Liver (tissue), 9 donors: ENCODE data around the gene TSSK2. TPM values are rescaled to one million over a fixed set of nuclear protein-coding genes. Genes with fewer than 3 reads are reported as not detected.

Experiments
- DNase-seq: peaks from one replicate; pipeline ENCODE4 v3.0.0-alpha.2; 2017; ENCODE audit warnings: low spot score
- H3K27ac ChIP-seq, 2 donors: one replicate each; pipeline ENCODE4 v1.7.0; 2013; ENCODE audit warnings: inconsistent platforms in 2 of 2, low read length in 2 of 2, control low read depth in 1 of 2, low read depth in 1 of 2, mild to moderate bottlenecking in 1 of 2
- H3K27me3 ChIP-seq, 4 donors: one replicate each; pipeline versions ENCODE4 v1.6.1 to v1.7.0; 2013; ENCODE audit warnings: low read length in 3 of 4, inconsistent platforms in 1 of 4, mild to moderate bottlenecking in 1 of 4, moderate library complexity in 1 of 4; ENCODE audit not compliant: control insufficient read depth in 4 of 4, insufficient read depth in 4 of 4
- H3K36me3 ChIP-seq, 4 donors: one replicate each; pipeline versions ENCODE4 v1.6.1 to v1.7.0; 2013; ENCODE audit warnings: low read length in 3 of 4, mild to moderate bottlenecking in 3 of 4, low read depth in 1 of 4, moderate library complexity in 1 of 4; ENCODE audit not compliant: control insufficient read depth in 4 of 4, insufficient read depth in 3 of 4
- H3K4me1 ChIP-seq, 4 donors: one replicate each; pipeline versions ENCODE4 v1.6.1 to v1.7.0; 2013; ENCODE audit warnings: low read length in 3 of 4, mild to moderate bottlenecking in 3 of 4, moderate library complexity in 1 of 4; ENCODE audit not compliant: control insufficient read depth in 4 of 4, insufficient read depth in 4 of 4
- H3K4me3 ChIP-seq, 3 donors: one replicate each; pipeline versions ENCODE4 v1.6.1 to v1.7.0; 2013; ENCODE audit warnings: low read length in 3 of 3, control low read depth in 1 of 3, low read depth in 1 of 3, mild to moderate bottlenecking in 1 of 3
- H3K9ac ChIP-seq, 2 donors: one replicate each; pipeline ENCODE4 v1.7.0; 2013; ENCODE audit warnings: low read length in 2 of 2, mild to moderate bottlenecking in 2 of 2, moderate library complexity in 2 of 2, control low read depth in 1 of 2, low read depth in 1 of 2
- H3K9me3 ChIP-seq, 4 donors: one replicate each; pipeline versions ENCODE4 v1.6.1 to v1.7.0; 2013; ENCODE audit warnings: low read length in 3 of 4; ENCODE audit not compliant: control insufficient read depth in 4 of 4
- CTCF ChIP-seq: fragments of 150-350 bp; IDR thresholded peaks from 2 replicates; pipeline ENCODE4 v1.5.1; 2017; ENCODE audit warnings: improper control_type of control experiment, low read depth, low read length; ENCODE audit not compliant: missing input control
- EGR1 ChIP-seq, 2 donors: IDR thresholded peaks; 2 replicates each; pipeline ENCODE4 v1.6.1; 2016 to 2018; ENCODE audit warnings: antibody characterized with exemption in 2 of 2, low read depth in 2 of 2
- FOXA2 ChIP-seq: IDR thresholded peaks from 2 replicates; pipeline ENCODE4 v1.6.1; 2016; ENCODE audit warnings: antibody characterized with exemption
- GABPA ChIP-seq, 2 donors: IDR thresholded peaks in 1 of 2; conservative IDR thresholded peaks in 1 of 2; 2 replicates each; pipeline ENCODE4 v1.6.1; 2016; ENCODE audit warnings: antibody characterized with exemption in 2 of 2, mild to moderate bottlenecking in 1 of 2, moderate library complexity in 1 of 2
- JUND ChIP-seq, 2 donors: IDR thresholded peaks; 2 replicates each; pipeline ENCODE4 v1.6.1; 2016; ENCODE audit warnings: antibody characterized with exemption in 2 of 2
- MAX ChIP-seq: IDR thresholded peaks from 2 replicates; pipeline ENCODE4 v1.6.1; 2016; ENCODE audit warnings: antibody characterized with exemption
- NR2F2 ChIP-seq: IDR thresholded peaks from 2 replicates; pipeline ENCODE4 v1.6.1; 2016; ENCODE audit warnings: antibody characterized with exemption
- RAD21 ChIP-seq, 2 donors: IDR thresholded peaks; 2 replicates each; pipeline ENCODE4 v1.6.1; 2016; ENCODE audit warnings: antibody characterized with exemption in 2 of 2, mild to moderate bottlenecking in 2 of 2
- SP1 ChIP-seq: IDR thresholded peaks from 2 replicates; pipeline ENCODE4 v1.6.1; 2018; ENCODE audit warnings: antibody characterized with exemption, mild to moderate bottlenecking
- TAF1 ChIP-seq: conservative IDR thresholded peaks from 2 replicates; pipeline ENCODE4 v1.6.1; 2016; ENCODE audit warnings: antibody characterized with exemption, mild to moderate bottlenecking
- YY1 ChIP-seq: IDR thresholded peaks from 2 replicates; pipeline ENCODE4 v1.6.1; 2016; ENCODE audit warnings: antibody characterized with exemption, mild to moderate bottlenecking
- ZBTB33 ChIP-seq: IDR thresholded peaks from 2 replicates; pipeline ENCODE4 v1.6.1; 2016; ENCODE audit warnings: antibody characterized with exemption
- WGBS: extraction: QIAGEN DNeasy Blood & Tissue Kit; methylation state at CpG from one replicate; pipeline ENCODE4 v1.1.7; 2013; 5-methylcytosine and 5-hydroxymethylcytosine counted together
- polyA plus RNA-seq, 2 donors: library from polyadenylated mRNA; stranded (reverse) in 1 of 2; unstranded in 1 of 2; fragments of 200-250 nt in 1 of 2; fragments of >200 nt in 1 of 2; fragmentation: Nextera tagmentation in 1 of 2; extraction: Ambion mirVana in 1 of 2; gene quantifications; one replicate each; pipeline versions ENCODE4 v1.2.1 to v1.2.3, GENCODE V29; 2013 to 2015
- total RNA-seq, 2 donors: library from RNA; depleted of rRNA; stranded (reverse); fragments of >200 nt; gene quantifications; one replicate each; pipeline ENCODE4 v1.2.3, GENCODE V29; 2014
- donor health status: healthy.
- donor health status: healthy.
- donor health status: healthy.
- donor health status: healthy.
- donor health status: healthy.

TSSK2 gene
- total and polyA plus RNA-seq, 4 donors = 0.08 TPM; not detected in 3

- DNase-seq = no peak
Observed at GRCh38 chr22:19123936-19124335, 7.2 kb upstream of the TSSK2 start.

GRCh38 chr22:19124377-19124776, 6.7 kb upstream of the TSSK2 start:
- WGBS = 87% methylated on average over 4 of the region's 4 CpGs
- DNase-seq = no peak

More at GRCh38 chr22:19123936-19124335, 7.2 kb upstream of the TSSK2 start:
- Histone ChIP-seq H3K27me3 (no peaks in the 10 kb centered on the region), H3K36me3 (no peaks in the 10 kb centered on the region), H3K4me1 (peaks cover 11 to 33% (median 25%) of the 10 kb centered on the region in 4 donors), H3K27ac (no peak overlapping the region), H3K4me3 (no peak overlapping the region), H3K9ac (no peak overlapping the region), H3K9me3 (no peaks in the 10 kb centered on the region)
- 92% methylated on average over 4 of the region's 4 CpGs for WGBS
- TF ChIP-seq JUND (IDR thresholded peaks at IDR 0.05) (no peak), NR2F2 (no peak), MAX (no peak), ZBTB33 (no peak), TAF1 (no peak), EGR1 (IDR thresholded peaks at IDR 0.05; ENCODE audit: low read depth in 2 of 2) (no peak), SP1 (no peak), GABPA (IDR thresholded peaks at IDR 0.05 in 1 of 2, conservative IDR thresholded peaks at IDR 0.05 in 1 of 2) (no peak), YY1 (no peak), RAD21 (IDR thresholded peaks at IDR 0.05) (no peak), FOXA2 (no peak)

More at GRCh38 chr22:19124377-19124776, 6.7 kb upstream of the TSSK2 start:
- no peak for TF ChIP-seq TAF1
- TF ChIP-seq MAX = no peak
- TF ChIP-seq CTCF = no peak
- TF ChIP-seq RAD21 (IDR thresholded peaks at IDR 0.05) = no peak
- no peak for TF ChIP-seq ZBTB33
- H3K9me3 ChIP-seq = no peaks in the 10 kb centered on the region
- no peaks in the 10 kb centered on the region for H3K27me3 ChIP-seq
- no peak overlapping the region for H3K4me3 ChIP-seq
- H3K36me3 ChIP-seq = no peaks in the 10 kb centered on the region
- H3K27ac ChIP-seq = no peak overlapping the region
- H3K4me1 ChIP-seq = peaks cover 11 to 28% (median 23%) of the 10 kb centered on the region in 4 donors
- no peak overlapping the region for H3K9ac ChIP-seq
